Suppressor macrophage treated with lipopolysaccharide for 4 hours (primary cell): ENCODE data around the gene STK11.
A peak's percentile ranks its signal among the peaks of the same experiment; 100 is the strongest.

ENCODE experiments used
- DNase-seq: peaks from one replicate; pipeline ENCODE4 v3.0.0-alpha.2; 2020

Gene STK11, protein sequence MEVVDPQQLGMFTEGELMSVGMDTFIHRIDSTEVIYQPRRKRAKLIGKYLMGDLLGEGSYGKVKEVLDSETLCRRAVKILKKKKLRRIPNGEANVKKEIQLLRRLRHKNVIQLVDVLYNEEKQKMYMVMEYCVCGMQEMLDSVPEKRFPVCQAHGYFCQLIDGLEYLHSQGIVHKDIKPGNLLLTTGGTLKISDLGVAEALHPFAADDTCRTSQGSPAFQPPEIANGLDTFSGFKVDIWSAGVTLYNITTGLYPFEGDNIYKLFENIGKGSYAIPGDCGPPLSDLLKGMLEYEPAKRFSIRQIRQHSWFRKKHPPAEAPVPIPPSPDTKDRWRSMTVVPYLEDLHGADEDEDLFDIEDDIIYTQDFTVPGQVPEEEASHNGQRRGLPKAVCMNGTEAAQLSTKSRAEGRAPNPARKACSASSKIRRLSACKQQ

DNA sequence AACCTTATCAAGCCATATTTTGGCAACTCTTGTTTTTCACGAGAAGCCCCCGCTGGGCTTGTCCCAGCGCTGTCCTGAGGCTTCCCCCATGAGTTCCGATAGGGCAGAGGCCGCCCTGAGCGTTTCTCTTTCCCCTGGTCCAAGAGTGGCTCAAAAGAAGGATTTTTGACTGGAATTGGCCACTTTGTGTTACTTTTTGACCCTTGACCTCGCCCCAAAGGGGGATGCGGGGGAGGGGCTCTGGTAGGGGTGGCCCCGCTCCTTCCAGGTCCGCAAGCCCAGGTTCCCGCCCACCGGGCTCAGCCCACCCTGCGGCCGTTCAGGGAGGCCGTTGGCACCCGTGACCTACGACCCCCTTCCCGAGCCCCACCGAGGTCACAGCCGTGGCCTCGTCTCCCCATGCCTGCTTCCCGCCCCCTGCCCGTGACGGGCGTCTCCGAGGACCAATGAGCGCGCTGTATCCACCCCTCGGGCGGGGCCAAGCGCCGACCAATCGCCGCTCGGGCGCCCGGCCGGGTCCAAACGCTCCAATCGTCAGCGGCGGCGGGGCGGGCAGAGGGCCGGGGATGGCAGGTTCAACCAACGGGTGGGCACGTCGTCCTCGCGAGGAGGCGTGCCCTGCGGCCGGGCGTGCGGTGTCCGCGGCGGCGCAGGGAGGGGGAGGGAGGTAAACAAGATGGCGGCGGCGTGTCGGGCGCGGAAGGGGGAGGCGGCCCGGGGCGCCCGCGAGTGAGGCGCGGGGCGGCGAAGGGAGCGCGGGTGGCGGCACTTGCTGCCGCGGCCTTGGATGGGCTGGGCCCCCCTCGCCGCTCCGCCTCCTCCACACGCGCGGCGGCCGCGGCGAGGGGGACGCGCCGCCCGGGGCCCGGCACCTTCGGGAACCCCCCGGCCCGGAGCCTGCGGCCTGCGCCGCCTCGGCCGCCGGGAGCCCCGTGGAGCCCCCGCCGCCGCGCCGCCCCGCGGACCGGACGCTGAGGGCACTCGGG is at the start of gene STK11:
Gene STK11 (plus strand): TSS at position 665 of the 986 bp plus-strand sequence. CDS start 1,136 bp downstream, outside the sequence.
- peak; percentile 99 for DNase-seq

DNA sequence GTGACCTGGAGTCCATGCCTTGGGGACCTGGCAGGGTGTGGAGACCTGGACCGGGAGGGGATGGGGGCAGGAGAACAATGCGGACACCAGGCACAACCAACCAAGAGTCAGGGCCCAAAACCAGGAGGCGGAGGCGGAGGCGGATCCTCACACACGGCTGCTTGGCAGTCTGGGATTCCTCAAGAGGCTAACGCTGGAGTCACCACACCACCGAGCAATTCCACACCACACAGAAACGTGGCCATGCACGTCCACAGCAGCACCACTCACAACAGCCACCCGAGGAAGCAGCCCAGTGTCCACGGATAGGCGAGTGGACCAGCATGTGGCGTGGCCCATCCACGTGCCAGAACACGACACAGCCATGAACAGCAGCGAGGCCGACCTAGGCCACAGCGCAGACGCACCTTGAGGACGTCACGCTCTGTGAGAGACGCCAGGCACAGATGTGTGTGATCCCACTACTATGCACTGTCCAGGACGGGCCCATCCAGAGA is 49.2 kb upstream of the STK11 start:
- no peak for DNase-seq

DNA sequence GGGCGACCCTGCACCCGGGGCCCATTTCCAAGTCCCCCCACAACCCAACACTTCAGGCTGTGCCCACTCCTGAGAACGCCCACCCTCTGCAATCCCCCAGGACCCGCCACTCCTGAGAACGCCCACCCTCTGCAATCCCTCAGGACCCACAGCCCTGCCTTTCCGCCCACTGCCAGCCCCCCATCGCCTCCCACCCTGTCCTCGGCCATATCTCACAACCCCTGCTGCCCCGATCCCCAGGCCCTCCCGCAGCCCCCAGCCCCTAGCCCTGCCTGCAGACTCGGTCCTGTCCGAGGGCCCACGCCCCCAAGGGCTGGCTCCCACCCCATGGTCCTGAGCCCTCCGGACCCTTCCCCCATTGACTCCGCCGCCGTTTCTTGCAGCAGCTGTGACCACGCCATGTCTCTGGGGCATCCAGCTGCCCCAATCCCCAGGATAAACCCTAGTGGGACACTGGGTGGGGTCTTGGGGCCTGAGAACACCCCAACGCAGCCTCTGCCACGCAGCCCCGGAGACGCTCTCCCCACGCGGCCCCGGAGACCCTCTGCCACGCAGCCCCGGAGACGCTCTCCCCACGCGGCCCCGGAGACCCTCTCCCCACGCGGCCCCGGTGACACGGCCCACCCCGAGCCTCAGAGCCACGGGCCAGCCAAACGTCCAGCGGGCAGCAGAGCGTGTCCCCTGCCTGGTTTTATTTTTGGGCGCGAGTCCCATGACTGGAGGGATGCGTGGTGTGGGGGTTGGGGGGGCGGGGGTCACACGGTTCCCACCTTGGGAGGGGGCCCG is 48.6 kb upstream of the STK11 start:
- no peak for DNase-seq

DNA sequence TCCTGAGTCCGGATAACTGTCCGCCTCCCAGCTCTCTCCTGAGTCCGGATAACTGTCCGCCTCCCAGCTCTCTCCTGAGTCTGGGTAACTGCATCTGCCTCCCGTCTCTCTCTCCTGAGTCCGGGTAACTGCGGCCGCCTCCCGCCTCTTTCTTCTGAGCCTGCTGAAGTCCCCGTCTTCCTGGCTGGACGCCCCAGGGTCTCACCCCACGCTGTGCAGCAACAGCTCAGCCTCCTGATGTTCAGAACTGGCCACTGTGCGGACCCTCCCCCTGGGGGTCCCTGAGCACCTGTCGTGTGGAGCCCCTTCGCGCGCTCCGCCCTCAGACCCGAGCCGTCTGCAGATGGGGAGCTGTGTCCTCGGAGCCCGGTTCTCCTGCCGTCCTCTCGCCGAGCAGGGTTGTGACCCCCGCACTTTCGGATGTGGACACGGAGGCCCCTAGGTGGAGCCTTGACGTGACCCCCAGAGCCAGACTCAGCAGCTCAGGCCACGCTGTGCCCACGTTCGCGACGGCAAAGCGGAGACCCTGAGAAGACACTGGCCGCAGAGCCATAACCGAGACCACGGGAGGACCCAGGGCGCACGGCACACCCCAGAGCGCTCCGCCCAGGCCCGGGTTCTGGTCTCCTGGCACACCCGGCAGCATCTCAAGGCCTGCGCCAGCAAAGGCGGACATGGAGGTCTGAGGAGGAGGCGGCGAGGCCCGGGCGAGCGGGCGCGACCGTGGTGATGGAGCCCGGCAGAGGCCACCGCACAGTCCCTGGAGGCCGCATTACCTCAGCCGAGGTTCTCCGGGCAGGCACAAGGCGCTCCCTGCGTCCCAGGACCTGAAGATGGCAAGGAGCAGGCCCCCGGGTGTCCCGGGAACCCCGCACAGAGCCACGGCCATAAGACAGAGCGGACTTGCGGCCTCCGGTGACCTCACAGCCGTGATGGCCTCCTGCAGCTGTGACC is 47.4 kb upstream of the STK11 start:
- no peak for DNase-seq

DNA sequence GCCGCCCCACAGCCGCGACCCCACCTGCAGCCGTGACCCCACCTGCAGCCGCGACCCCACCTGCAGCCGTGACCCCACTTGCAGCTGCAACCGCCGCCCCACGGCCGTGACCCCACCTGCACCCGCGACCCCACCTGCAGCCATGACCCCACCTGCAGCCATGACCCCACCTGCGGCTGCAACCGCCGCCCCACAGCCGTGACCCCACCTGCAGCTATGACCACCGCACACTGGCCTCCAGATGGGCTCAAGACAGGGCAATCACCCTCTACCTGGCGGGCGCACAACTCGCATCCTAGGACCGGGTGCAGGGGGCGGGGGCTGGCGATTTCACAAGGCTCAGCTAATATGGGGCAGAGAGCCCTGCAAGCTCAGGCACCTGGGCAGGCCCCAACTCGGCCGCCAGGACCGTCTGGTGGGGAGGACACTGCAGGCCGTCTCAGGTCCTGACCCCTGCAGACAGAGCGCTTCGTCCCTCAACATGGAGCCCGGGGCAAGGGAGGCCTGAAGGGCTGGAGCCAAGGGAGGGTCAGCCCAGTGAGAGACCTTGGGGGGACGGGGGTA is 46.6 kb upstream of the STK11 start:
- DNase-seq, result no peak

DNA sequence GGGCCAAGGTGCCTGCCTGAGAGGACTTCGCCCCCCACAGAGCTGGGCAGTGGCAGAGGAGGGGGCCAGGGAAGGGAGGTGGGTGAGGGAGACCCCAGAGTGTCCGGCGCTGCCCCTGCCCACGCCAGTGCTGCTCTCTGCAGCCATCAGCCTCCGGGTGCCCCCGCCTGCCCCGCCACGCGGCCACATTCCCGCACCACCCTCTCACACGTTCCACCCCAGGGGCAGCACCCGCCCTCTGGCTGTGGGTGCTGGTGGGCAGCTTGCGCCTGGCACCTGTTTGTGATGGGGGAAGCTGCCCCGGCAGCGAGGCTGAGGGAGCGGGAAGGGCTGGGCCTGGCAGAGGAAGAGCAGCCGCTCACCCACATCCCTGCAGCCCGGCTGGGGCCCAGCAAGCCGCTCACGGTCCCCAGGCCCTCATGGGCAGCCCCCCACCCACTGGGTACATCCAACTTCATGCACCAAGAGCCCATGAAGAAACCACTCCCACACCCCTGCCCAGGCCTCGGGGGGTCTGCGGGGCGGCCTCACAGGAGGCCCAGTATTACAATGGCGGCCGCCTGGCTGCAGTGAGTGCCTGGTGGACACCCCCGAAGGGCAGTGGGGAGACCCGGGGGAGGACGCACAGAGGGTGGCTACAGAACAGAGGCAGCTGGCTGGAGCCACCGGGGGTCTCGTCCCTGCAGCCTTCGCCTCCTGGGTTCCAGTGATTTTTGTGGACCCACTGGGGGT is 45.5 kb upstream of the STK11 start:
- no peak for DNase-seq

DNA sequence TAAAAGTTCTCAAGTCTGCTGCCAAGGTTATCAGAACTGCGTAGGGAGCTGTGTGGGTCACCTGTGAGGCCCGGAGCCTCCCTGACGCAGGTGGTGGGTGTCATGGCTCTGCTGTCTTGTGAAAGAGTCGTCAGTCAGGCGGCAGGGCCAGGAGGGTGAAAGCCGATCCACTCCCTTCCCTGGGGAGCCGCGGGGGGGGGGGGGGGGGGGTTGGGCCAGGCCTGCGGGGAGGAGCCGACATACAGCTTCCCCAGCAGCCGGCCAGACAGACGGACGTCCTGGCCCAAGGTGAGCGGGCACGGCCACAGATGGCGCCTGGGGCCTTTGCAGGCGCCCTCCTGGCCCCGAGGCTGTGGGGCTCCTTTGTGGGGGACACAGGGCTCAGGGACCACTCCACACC is 43.9 kb upstream of the STK11 start:
- no peak for DNase-seq

DNA sequence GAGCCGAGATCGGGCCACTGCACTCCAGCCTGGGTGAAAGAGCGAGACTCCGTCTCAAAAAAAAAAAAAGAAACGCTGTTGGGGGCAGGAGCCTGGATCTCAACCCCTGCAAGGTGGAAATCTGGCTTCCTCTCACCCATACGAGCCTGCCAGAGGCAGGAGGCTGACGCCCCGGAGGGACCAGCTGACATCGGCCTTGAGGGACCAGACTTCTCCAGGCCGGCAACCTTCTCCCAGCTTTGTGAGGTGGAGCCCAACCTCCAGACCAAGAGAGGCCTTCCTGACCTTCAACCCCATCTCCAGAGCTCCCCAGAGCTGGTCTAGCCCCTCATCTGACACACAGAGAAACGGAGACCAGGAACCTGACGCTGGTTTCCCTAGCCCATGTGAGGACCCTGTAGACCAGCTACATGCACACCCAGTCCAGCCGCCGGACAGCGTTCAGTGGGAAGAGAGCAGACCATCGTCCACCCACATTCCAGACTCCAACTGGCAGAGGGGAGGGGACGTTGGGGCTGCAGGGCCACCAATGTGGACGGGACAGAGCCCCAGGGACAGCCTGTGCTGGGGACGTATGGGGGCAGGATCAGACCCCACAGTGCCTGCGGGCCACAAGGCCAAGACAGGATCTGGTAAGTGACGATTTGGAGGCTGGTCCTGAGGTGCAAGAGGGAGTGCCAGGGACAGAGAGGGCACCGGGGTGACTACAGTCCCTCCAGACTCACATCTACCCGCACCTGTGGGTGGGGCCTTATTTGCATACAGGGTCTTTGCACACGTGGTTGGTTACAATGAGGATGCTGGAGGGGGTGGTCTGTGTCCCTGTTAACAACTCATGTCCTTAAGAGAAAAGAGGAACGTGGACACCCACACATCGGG is 42.9 kb upstream of the STK11 start:
- DNase-seq, result no peak

DNA sequence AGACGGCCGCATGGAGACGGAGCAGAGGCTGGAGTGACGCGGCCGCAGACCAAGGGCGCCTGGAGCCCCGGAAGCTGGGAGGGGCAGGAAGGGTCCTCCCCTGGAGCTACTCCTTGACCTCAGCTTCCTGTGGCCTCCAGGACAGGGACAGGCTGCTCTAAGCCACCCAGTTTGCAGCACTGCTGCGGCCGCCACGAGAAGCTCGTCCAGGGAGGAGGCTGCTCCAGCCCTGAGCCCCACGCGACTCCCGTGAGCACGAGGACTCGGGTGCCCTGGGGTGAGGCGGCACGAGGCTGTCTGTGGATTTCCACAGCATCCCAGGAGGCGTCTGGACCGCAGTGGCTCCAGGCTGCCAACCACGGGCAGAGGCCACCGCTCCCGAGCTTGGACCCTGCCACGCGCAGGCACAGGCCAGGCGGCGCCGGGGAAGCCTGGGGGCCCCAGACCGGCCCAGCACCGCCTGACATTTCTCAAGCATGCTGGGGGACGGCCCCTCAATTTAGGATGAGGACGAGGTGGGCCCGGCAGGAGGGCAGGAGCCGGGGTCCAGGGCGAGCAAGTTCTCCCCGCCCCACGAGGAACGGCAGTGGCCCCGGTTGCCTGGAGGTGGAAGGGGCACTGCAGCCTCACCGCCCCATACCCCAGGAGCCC is 42.2 kb upstream of the STK11 start:
- peak; percentile 63 for DNase-seq

DNA sequence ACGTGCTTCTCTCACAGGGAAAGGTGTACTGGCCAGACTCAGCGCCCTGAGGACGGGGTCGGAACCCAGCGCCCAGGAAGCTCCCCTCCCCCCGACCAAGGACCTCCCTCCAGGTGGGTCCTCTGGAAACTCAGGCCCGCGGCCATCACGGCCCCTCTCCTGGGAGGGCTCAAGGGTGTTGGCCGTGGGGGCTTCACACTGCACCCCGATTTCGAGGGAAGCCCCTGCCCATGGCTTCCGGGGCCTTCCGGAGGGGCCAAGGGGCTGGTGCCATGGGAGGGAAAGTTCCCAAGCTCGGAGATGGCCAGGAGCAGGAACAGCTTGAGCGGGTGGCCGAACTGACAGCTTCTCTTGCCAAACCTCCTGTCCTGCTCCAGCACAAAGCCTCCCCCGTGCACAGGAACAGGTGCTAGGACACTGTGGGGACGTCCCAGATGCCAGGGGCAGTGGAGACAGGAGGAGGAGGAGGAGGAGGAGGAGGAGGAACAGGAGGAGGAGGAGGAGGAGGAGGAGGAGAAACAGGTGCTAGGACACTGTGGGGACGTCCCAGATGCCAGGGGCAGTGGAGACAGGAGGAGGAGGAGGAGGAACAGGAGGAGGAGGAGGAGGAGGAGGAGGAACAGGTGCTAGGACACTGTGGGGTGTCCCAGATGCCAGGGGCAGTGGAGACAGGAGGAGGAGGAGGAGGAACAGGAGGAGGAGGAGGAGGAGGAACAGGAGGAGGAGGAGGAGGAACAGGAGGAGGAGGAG is 41.5 kb upstream of the STK11 start:
- no peak for DNase-seq

DNA sequence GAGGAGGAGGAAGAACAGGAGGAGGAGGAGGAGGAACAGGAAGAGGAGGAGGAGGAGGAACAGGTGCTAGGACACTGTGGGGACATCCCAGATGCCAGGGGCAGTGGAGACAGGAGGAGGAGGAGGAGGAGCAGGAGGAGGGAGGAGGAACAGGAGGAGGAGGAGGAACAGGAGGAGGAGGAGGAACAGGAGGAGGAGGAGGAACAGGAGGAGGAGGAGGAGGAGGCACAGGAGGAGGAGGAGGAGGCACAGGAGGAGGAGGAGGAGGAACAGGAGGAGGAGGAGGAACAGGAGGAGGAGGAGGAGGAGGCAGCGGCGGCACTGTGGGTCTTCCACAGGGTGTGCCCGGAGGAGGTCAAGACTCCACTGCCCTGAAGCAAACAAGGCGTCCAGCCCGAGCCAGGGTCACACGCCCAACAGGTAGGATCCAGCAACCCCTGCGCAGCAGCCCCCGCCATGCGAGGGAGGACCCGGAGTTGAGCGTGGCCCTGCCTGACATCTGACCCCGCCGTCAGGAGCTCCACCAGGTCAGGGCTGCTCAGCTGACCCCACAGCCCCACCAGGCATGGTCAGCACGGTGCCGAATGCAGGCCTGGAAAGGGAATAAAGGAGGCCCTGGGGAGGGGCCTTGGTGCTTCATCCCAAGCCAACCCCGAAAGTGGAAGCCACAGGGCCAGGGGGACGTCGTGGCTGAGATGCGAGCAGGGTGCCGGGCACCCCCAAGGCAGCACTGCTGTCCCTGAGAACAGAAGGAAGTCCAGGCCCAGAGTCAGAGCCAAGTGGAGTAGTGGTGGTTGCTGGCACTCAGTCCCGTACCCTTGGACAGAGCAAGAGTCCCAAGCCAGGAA is 40.7 kb upstream of the STK11 start:
- DNase-seq, result no peak

DNA sequence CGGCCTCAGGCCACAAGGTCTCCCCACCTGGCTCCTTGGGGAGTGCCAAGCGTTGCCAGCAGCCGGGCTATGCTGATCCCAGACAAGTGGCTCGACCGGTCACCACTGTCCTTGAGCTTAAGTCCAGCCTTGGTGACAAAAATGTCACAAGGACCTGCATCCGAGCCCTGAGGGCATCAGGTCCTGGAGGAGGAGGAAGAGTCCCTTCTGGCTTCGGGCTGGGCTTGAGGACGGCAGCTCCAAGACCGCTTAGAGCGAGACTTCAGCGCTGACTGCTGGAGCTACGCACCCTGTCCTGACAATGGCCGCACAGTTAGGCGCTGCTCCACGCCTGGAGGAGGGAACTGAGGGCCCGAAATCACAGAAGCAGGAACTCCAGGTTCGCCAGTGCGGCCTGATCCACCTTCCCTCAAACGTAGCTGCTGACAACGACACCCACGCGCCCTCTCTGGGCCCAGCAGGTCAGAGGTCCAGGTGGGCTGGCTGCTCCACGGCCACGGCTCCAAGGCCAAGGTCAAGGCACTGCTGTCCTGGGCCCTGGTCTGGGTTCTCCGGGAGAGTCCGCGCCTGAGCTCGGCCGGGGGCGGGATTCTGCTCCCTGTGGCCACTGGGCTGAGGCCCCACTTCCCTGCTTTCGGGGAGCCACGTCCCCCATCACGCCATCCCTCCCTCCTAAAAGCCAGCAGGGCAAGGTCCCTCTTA is 38.6 kb upstream of the STK11 start:
- no peak for DNase-seq

DNA sequence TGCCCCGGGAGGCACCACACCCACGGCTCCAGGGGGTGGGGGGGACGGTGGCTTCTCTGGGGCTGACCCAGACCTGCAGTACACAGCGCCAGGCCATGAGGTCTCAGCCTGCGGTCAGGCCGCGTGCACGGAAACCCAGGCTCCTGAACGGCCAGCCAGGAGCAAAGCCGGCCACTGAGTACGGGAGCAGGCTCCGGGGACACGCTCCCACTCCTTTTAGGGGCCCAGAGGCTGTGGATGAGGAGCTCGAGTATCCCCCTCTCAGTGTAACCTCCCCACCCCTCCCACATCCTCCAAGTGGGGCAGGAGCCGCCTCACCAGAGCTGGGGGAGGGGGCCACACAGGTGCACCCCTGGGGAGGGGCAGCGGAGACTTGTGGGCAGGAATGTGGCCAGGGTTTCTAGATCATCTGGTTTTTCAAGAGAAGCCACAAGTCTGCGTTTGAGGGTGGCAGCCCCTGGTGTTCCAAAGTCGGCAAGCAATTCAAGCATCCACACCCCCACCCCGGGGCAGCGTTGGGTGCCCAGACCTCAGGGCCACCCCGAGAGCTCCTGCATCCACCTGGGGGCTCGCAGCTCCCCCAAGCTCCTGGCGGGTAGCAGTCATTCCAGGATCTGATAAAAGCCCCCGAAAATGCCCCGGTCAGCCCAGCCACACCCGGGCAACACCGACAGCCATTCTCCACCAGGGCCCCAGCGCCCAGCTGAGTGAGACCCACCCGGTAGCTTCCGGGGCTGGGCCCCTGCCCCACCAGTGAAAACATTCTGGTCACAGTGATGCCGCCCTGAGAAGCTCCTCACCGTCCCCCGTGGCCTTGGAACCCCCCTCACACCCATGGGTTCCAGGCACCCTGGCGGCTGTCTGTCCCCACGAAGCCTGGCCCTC is 37.6 kb upstream of the STK11 start:
- DNase-seq, result no peak

DNA sequence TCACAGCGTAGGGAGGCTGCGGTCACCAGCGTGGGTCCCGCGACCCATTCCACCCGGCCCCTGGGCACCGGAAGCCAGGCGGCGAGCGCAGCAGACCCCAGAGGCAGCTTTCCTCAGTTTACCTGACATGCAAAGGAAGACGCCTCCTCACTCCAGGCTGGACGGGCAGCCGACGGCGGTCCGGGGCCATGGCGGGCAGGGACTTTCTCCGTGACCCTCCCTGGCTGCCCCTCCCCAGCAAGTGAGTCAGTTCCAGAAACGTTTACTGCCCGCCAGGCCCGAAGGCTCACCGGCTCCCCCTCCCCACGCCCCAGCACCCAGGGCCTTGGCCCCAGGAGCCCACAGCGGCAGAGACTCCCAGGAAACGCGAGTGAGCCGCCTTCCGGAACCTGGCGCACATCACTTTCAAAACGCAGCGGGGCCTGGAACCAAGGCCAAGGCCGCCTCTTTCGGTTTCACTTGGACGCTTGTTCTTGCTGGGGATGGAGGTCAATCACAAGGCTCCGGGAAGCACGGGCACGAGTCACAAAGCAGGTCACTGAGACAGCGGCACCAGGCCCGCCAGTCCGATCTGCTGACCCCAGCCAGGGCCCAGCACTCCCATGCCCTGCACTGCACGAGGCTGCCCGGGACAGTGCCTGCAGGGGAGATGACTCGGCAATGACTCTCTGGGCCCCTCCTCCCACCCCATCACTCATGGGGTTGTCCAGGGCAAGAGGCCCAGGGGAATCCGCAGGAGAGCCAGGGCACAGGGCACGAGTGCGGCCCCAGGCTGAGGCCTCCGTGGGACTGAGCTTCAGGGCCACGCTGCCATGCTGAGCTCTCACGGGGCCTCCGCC is 36.8 kb upstream of the STK11 start:
- DNase-seq, result peak; percentile 84
